Keratinocyte (primary cell): ENCODE measurements around the gene LEP. TPM values are rescaled to one million over a fixed set of nuclear protein-coding genes. Genes with fewer than 3 reads are reported as not detected.
"Not testable (repeated sequence)": the region's sequence is repeated elsewhere in the genome, so short reads cannot be mapped to it uniquely, and the experiment has no call there.

Experiments used
- DNase-seq: peaks from one replicate; pipeline ENCODE4 v3.0.0-alpha.2; 2011; ENCODE audit warnings: low read depth, missing footprints, low spot score
- FAIRE-seq: peaks from 2 replicates; lab custom pipeline; 2011; peaks lifted over from hg19 to GRCh38; lab: Jason Lieb, UNC
- H2AFZ ChIP-seq: 2 replicates; pipeline ENCODE4 v1.6.0; 2012; ENCODE audit warnings: low read length, control low read depth, inconsistent platforms; ENCODE audit not compliant: control insufficient read depth
- H3K27ac ChIP-seq: 2 replicates; pipeline ENCODE4 v1.5.1; 2011; ENCODE audit warnings: low read length; ENCODE audit not compliant: control insufficient read depth, insufficient read depth
- H3K27me3 ChIP-seq: 3 replicates; pipeline ENCODE4 v1.6.0; 2011; ENCODE audit warnings: low read length; ENCODE audit not compliant: control insufficient read depth, insufficient read depth; ENCODE audit errors: extremely low read depth
- H3K36me3 ChIP-seq, 2 experiments: 2 replicates in 1 of 2; 3 replicates in 1 of 2; pipeline ENCODE4 v1.5.1; 2011; ENCODE audit warnings: low read length in 2 of 2, mild to moderate bottlenecking in 1 of 2; ENCODE audit not compliant: control insufficient read depth in 2 of 2, insufficient read depth in 2 of 2; ENCODE audit errors: extremely low read depth in 1 of 2
- H3K4me1 ChIP-seq: 3 replicates; pipeline ENCODE4 v1.5.1; 2011; ENCODE audit warnings: low read length; ENCODE audit not compliant: control insufficient read depth, insufficient read depth; ENCODE audit errors: extremely low read depth
- H3K4me2 ChIP-seq: 3 replicates; pipeline ENCODE4 v1.6.0; 2011; ENCODE audit warnings: low read depth, low read length; ENCODE audit not compliant: control insufficient read depth, insufficient read depth; ENCODE audit errors: extremely low read depth
- H3K4me3 ChIP-seq, 3 experiments: fragments of 200-600 bp in 1 of 3; sonication (generic) in 1 of 3; 2 replicates in 2 of 3; 3 replicates in 1 of 3; pipeline ENCODE4 v1.5.1; 2011 to 2016; ENCODE audit warnings: low read length in 3 of 3, mild to moderate bottlenecking in 3 of 3, control low read depth in 2 of 3, inconsistent platforms in 1 of 3, low read depth in 1 of 3, mixed read lengths in 1 of 3, mixed run types in 1 of 3, moderate library complexity in 1 of 3; ENCODE audit not compliant: control insufficient read depth in 2 of 3, insufficient read depth in 2 of 3; ENCODE audit errors: extremely low read depth in 1 of 3
- H3K79me2 ChIP-seq: 2 replicates; pipeline ENCODE4 v1.6.0; 2012; ENCODE audit warnings: low read length; ENCODE audit not compliant: control insufficient read depth, insufficient read depth
- H3K9ac ChIP-seq: 3 replicates; pipeline ENCODE4 v1.6.0; 2011; ENCODE audit warnings: low read length; ENCODE audit not compliant: control insufficient read depth, insufficient read depth; ENCODE audit errors: extremely low read depth
- H3K9me1 ChIP-seq: 3 replicates; pipeline ENCODE4 v1.6.0; 2011; ENCODE audit warnings: low read length; ENCODE audit not compliant: control insufficient read depth, insufficient read depth; ENCODE audit errors: extremely low read depth
- H3K9me3 ChIP-seq: 2 replicates; pipeline ENCODE4 v1.5.1; 2012; ENCODE audit warnings: low read depth, low read length; ENCODE audit not compliant: control insufficient read depth
- H4K20me1 ChIP-seq: 3 replicates; pipeline ENCODE4 v1.6.0; 2011; ENCODE audit warnings: low read length; ENCODE audit not compliant: control insufficient read depth, insufficient read depth; ENCODE audit errors: extremely low read depth
- EZH2 ChIP-seq: IDR thresholded peaks from one replicate; pipeline ENCODE4 v1.6.1; 2012; ENCODE audit warnings: inconsistent platforms, mild to moderate bottlenecking, low read length, moderate library complexity
- dilution Hi-C: fragments of 300-500 bp; cut with MboI; formaldehyde crosslinking; loops from one replicate; pipeline ENCODE4 v1.7.0; 2020; ENCODE audit warnings: low sequenced_read_pairs; ENCODE audit not compliant: extremely low pct_ligation_motif_present
- polyA plus RNA-seq, 5 experiments: library from polyadenylated mRNA; depleted of rRNA in 3 of 5; stranded (reverse) in 3 of 5; stranded (forward) in 1 of 5; unstranded in 1 of 5; fragments of >200 nt; gene quantifications; 1 replicate in 1 of 5; 2 replicates in 3 of 5; 3 replicates in 1 of 5; pipeline versions ENCODE4 v1.2.1 to v1.2.3, GENCODE V29; 2011 to 2012; ENCODE audit warnings: missing spikeins in 2 of 5, low read depth in 1 of 5, low replicate concordance in 1 of 5
- TF ChIP-seq, protein P1 (sequence below), 3 experiments: IDR thresholded peaks in 1 of 3; conservative IDR thresholded peaks in 1 of 3; optimal IDR thresholded peaks in 1 of 3; 2 replicates in 2 of 3; 3 replicates in 1 of 3; pipeline versions ENCODE3 to v1.5.1; 2011; ENCODE audit warnings: low read length in 3 of 3, mild to moderate bottlenecking in 3 of 3, moderate library complexity in 2 of 3, control low read depth in 1 of 3, inconsistent platforms in 1 of 3; ENCODE audit not compliant: insufficient read depth in 2 of 3; ENCODE audit errors: extremely low read depth in 1 of 3

The LEP gene
- polyA plus RNA-seq, 1 donor (not counting 4 experiments of a cell fraction or from before 2014, with no cell fraction given): 0.10 TPM

DNA sequence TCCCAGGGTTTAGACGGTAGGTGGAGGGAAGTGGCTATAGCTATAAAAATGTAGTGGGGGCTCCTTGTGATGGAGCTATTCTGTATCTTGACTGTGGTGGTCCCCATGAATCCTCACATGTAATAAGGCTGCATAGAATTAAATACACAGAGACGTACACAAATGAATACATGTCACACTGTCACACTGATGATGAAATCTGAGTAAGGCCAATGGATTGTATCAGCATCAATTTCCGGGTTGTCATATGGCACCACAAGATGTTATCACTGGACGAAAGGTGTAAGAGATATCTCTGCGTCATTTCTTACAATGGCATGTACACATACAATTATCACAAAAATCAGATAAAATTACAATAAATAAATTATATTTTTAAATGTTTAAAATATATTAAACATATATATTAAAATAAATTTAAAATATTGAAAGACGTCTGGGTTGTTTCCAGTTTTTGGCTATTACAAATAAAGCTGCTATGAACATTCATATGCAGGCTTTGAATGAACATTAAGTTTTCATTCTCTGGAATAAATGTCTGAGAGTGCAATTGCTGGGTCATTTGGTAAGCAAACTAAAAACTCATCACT lies 38.1 kb downstream of the LEP start:
- H3K4me1 ChIP-seq: no peaks in the 10 kb centered on the region
- H3K9ac ChIP-seq: no peak overlapping the region
- H3K27ac ChIP-seq: no peak overlapping the region
- no peaks in the 10 kb centered on the region for H3K27me3 ChIP-seq
- H3K9me3 ChIP-seq: peaks cover 3% of the 10 kb centered on the region
- H3K4me2 ChIP-seq: no peak overlapping the region
- no peaks in the 10 kb centered on the region for H4K20me1 ChIP-seq
- no peak for TF ChIP-seq EZH2
- TF ChIP-seq, protein P1, sequence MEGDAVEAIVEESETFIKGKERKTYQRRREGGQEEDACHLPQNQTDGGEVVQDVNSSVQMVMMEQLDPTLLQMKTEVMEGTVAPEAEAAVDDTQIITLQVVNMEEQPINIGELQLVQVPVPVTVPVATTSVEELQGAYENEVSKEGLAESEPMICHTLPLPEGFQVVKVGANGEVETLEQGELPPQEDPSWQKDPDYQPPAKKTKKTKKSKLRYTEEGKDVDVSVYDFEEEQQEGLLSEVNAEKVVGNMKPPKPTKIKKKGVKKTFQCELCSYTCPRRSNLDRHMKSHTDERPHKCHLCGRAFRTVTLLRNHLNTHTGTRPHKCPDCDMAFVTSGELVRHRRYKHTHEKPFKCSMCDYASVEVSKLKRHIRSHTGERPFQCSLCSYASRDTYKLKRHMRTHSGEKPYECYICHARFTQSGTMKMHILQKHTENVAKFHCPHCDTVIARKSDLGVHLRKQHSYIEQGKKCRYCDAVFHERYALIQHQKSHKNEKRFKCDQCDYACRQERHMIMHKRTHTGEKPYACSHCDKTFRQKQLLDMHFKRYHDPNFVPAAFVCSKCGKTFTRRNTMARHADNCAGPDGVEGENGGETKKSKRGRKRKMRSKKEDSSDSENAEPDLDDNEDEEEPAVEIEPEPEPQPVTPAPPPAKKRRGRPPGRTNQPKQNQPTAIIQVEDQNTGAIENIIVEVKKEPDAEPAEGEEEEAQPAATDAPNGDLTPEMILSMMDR (optimal IDR thresholded peaks at IDR 0.05 in 1 of 3, IDR thresholded peaks at IDR 0.05 in 1 of 3, conservative IDR thresholded peaks at IDR 0.05 in 1 of 3; ENCODE audit: extremely low read depth in 1 of 3, insufficient read depth in 2 of 3, low read length in 3 of 3): no peak
- H3K36me3 ChIP-seq: no peaks in the 10 kb centered on the region
- no peaks in the 10 kb centered on the region for H3K79me2 ChIP-seq
- no peak for DNase-seq
- no peak for FAIRE-seq
- no peak overlapping the region for H3K4me3 ChIP-seq
- H3K9me1 ChIP-seq: no peaks in the 10 kb centered on the region
- dilution Hi-C loops: no loop called here
- no peak overlapping the region for H2AFZ ChIP-seq

DNA sequence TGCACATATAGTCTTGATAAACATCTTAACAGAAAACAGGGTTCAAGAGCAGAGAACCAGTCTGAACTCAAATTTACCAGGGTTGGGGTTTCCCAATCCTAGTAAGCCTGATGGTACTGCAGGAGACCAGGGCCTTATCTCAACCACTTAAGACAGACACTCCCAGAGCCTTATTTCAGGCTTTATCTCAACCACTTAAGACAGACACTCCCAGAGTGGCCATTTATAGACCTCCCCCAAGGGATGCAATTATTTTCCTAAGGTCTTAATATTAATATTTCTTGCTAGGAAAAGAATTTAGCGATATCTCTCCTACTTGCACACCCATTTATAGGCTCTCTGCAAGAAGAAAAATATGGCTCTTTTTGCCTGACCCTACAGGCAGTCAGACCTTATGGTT lies 39.4 kb downstream of the LEP start:
- H4K20me1 ChIP-seq, dilution Hi-C loops, FAIRE-seq, H2AFZ ChIP-seq, H3K9ac ChIP-seq, H3K36me3 ChIP-seq, DNase-seq, H3K9me1 ChIP-seq, H3K9me3 ChIP-seq, H3K4me3 ChIP-seq, H3K27ac ChIP-seq, H3K79me2 ChIP-seq, H3K4me2 ChIP-seq, H3K4me1 ChIP-seq, H3K27me3 ChIP-seq: not testable (repeated sequence)
